Colonic mucosa (tissue), 4 donors: ENCODE results near the gene HMGCS1. TPM values are rescaled to one million over a fixed set of nuclear protein-coding genes. Genes with fewer than 3 reads are reported as not detected.
"Not testable (repeated sequence)": the region's sequence is repeated elsewhere in the genome, so short reads cannot be mapped to it uniquely, and the experiment has no call there.

Source experiments
- DNase-seq: peaks from one replicate; pipeline ENCODE4 v3.0.0-alpha.2; 2020
- H3K27ac ChIP-seq: fragments of 200-600 bp; one replicate; pipeline ENCODE4 v1.8.0; 2021
- H3K27me3 ChIP-seq: fragments of 200-600 bp; one replicate; pipeline ENCODE4 v1.8.0; 2021
- H3K36me3 ChIP-seq: fragments of 200-600 bp; one replicate; pipeline ENCODE4 v1.8.0; 2021
- H3K4me1 ChIP-seq: fragments of 200-600 bp; one replicate; pipeline ENCODE4 v1.8.0; 2021; ENCODE audit warnings: mild to moderate bottlenecking
- H3K4me3 ChIP-seq: fragments of 200-600 bp; one replicate; pipeline ENCODE4 v1.8.0; 2021
- H3K9ac ChIP-seq, 2 donors: one replicate each; pipeline ENCODE4 v1.7.0; 2013; ENCODE audit warnings: control low read depth in 2 of 2, low read depth in 2 of 2, low read length in 2 of 2
- H3K9me3 ChIP-seq: fragments of 200-600 bp; one replicate; pipeline ENCODE4 v1.8.0; 2021
- intact Hi-C: fragments of 100-400 bp; cut with DNase I; formaldehyde crosslinking; loops from one replicate; pipeline ENCODE4 v1.14.1; 2022
- total RNA-seq, 2 donors: library from RNA; stranded (reverse); fragmentation: NEBNext Ultra II Directional in 1 of 2; extraction: Animal tissue kit (Norgen Biotek cat#: 25700) in 1 of 2; gene quantifications; one replicate each; pipeline ENCODE4 v1.2.1, GENCODE V29; 2021
- TF ChIP-seq, protein P1 (sequence below): fragments of 200-600 bp; IDR thresholded peaks from one replicate; pipeline ENCODE4 v1.8.0; 2022; ENCODE audit warnings: antibody characterized with exemption, mild to moderate bottlenecking
- donor health status: healthy.
- donor health status: DM: no; HTN: no; CAD: no.
- donor health status: DM: no; HTN: no; CAD: no.

The HMGCS1 gene
- total RNA-seq, 2 donors from 2014 or later, result 95.1 to 498 TPM

DNA sequence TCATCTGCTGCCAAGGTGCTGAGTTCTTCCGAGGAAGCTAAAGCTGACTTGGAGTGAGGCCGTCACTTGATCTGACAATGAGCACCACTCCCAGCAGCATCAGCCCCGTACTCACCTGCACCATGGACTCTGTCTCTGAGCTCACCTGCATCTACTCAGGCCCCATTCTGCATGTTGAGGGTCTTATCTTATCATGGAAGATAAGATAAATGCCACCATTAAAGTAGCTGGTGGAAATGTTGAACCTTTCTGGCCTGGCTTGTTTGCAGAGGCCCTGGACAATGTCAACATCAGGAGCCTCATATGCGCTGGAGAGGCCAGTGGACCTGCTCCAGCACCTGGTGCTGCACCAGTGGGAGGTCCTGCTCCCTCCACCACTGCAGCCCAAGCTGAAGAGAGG lies 35.0 kb upstream of the HMGCS1 start:
- Histone ChIP-seq H3K4me1 (no peaks in the 10 kb centered on the region), H3K9me3 (no peaks in the 10 kb centered on the region), H3K9ac (no peak overlapping the region), H3K36me3 (no peaks in the 10 kb centered on the region), H3K27ac (no peak overlapping the region), H3K27me3 (no peaks in the 10 kb centered on the region), H3K4me3 (no peak overlapping the region)
- intact Hi-C loops, result no loop called here
- TF ChIP-seq, protein P1, sequence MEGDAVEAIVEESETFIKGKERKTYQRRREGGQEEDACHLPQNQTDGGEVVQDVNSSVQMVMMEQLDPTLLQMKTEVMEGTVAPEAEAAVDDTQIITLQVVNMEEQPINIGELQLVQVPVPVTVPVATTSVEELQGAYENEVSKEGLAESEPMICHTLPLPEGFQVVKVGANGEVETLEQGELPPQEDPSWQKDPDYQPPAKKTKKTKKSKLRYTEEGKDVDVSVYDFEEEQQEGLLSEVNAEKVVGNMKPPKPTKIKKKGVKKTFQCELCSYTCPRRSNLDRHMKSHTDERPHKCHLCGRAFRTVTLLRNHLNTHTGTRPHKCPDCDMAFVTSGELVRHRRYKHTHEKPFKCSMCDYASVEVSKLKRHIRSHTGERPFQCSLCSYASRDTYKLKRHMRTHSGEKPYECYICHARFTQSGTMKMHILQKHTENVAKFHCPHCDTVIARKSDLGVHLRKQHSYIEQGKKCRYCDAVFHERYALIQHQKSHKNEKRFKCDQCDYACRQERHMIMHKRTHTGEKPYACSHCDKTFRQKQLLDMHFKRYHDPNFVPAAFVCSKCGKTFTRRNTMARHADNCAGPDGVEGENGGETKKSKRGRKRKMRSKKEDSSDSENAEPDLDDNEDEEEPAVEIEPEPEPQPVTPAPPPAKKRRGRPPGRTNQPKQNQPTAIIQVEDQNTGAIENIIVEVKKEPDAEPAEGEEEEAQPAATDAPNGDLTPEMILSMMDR, result no peak
- no peak for DNase-seq

DNA sequence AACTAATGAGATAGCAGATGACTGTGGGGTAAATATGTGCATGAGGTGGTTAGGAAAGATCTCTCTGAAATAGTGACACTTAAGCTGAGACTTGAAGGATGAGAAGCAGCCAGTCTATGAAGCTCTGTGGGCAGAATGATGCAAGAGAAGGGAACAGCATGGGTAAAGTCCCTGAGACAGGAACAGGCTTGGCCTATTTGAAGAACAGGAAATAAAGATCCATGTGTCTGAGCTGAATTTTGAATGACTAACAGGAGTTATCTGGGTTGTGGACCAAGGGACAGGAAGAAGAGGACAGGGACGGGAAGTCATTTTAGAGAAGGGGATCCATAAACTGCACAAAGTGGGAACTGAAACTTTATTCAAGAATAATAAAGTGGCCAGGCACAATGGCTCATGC lies 25.6 kb upstream of the HMGCS1 start:
- Histone ChIP-seq H3K4me3 (no peak overlapping the region), H3K4me1 (no peaks in the 10 kb centered on the region), H3K27me3 (no peaks in the 10 kb centered on the region), H3K27ac (no peak overlapping the region), H3K36me3 (no peaks in the 10 kb centered on the region), H3K9me3 (no peaks in the 10 kb centered on the region), H3K9ac (no peak overlapping the region)
- TF ChIP-seq, protein P1, result no peak
- intact Hi-C loops, result no loop called here
- DNase-seq, result no peak

DNA sequence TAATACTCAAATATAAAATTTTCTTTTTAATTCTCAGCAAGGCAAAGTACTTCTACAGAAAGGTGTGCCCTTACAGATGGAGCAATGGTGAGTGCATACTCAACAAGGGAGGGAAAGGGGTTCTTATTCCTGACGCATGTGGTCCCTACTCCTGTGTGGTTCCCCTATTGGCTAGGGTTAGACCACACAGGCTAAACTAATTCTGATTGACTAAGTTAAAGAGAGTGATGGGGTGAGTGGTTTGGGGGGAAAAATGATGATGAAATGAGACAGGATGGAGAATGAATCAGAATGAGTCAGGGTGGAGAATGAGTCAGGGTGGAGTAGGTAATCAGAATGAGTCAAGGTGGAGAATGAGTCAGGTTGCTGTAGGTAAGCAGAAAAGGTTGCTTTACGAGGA lies 22.9 kb upstream of the HMGCS1 start:
- no peak for DNase-seq
- H3K27me3 ChIP-seq, result no peaks in the 10 kb centered on the region
- intact Hi-C loops, result no loop called here
- no peak overlapping the region for H3K27ac ChIP-seq
- H3K4me3 ChIP-seq, result no peak overlapping the region
- TF ChIP-seq, protein P1, result no peak
- H3K9me3 ChIP-seq, result no peaks in the 10 kb centered on the region
- no peak overlapping the region for H3K9ac ChIP-seq
- no peaks in the 10 kb centered on the region for H3K36me3 ChIP-seq
- no peaks in the 10 kb centered on the region for H3K4me1 ChIP-seq

DNA sequence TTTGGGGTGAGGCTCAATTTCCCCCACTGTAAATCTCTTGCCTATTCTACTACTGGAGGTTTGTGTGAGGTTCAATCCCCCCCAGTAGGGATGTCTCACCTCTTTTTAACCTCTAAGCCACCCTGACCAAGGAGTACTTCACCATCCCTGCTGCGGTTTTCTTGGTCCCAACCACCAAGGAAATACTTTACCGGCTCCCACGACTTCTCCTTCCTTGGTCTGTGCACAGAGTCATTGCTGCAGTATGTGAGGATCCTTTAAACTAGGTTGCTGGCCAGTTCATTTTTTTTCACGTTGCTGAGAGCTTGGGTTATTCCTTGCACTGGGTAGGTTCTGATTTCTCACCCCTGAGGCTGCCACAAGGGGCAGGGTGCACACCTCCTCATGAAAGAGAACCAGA lies 22.5 kb upstream of the HMGCS1 start:
- no peak for DNase-seq
- TF ChIP-seq, protein P1, result no peak
- Histone ChIP-seq H3K4me1 (no peaks in the 10 kb centered on the region), H3K9ac (no peak overlapping the region), H3K27ac (no peak overlapping the region), H3K9me3 (no peaks in the 10 kb centered on the region), H3K27me3 (no peaks in the 10 kb centered on the region), H3K4me3 (no peak overlapping the region), H3K36me3 (no peaks in the 10 kb centered on the region)
- intact Hi-C loops, result no loop called here

DNA sequence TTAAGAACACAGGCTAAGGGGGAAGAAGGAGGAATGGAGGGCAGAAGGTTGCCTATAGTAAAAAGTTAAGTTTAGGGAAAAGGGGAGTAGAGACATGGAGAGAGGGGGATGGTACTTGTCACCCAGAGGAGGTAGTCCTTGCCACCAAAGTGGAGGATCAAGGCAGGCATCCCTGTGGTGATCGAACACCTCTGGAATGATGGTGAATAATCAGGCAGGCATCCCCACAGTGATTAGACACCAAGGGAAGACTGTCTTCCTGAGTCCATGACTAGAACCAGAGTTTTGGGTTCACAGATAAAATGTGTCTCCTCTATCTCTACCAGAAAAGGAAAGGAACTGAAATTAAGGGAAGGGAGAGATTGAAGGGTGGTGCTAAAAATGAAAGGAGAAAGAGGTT lies 19.2 kb upstream of the HMGCS1 start:
- TF ChIP-seq, protein P1, result no peak
- no peaks in the 10 kb centered on the region for H3K27me3 ChIP-seq
- intact Hi-C loops, result no loop called here
- H3K4me3 ChIP-seq, result no peak overlapping the region
- H3K9ac ChIP-seq, result no peak overlapping the region
- DNase-seq, result no peak
- no peaks in the 10 kb centered on the region for H3K36me3 ChIP-seq
- H3K9me3 ChIP-seq, result no peaks in the 10 kb centered on the region
- no peak overlapping the region for H3K27ac ChIP-seq
- no peaks in the 10 kb centered on the region for H3K4me1 ChIP-seq

DNA sequence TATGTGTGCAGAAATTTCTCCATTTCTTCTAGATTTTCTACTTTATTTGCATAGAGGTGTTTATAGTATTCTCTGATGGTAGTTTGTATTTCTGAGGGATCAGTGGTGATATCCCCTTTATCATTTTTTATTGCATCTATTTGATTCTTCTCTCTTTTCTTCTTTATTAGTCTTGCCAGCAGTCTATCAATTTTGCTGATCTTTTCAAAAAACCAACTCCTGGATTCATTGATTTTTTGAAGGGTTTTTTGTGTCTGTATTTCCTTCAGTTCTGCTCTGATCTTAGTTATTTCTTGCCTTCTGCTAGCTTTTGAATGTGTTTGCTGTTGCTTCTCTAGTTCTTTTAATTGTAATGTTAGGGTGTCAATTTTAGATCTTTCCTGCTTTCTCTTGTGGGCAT lies 12.4 kb upstream of the HMGCS1 start:
- DNase-seq, H3K9me3 ChIP-seq, H3K9ac ChIP-seq, intact Hi-C loops, H3K4me1 ChIP-seq, H3K36me3 ChIP-seq, H3K27ac ChIP-seq, H3K4me3 ChIP-seq, H3K27me3 ChIP-seq: not testable (repeated sequence)

DNA sequence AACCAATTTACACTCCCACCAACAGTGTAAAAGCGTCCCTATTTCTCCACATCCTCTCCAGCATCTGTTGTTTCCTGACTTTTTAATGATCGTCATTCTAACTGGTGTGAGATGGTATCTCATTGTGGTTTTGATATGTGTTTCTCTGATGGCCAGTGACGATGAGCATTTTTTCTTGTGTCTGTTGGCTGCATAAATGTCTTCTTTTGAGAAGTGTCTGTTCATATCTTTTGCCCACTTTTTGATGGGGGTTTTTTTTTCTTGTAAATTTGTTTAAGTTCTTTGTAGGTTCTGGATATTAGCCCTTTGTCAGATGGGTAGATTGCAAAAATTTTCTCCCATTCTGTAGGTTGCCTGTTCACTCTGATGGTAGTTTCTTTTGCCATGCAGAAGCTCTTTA lies 10.3 kb upstream of the HMGCS1 start:
- H3K9ac ChIP-seq, H3K4me3 ChIP-seq, DNase-seq, intact Hi-C loops, H3K27ac ChIP-seq, H3K36me3 ChIP-seq, H3K9me3 ChIP-seq, H3K4me1 ChIP-seq, H3K27me3 ChIP-seq: not testable (repeated sequence)
